MCF 10A (cell line): Measurements from ENCODE around the gene GPS1. TPM values are rescaled to one million over a fixed set of nuclear protein-coding genes. Genes with fewer than 3 reads are reported as not detected.

Experiments used
- BruUV-seq: library from RNA; stranded (reverse); fragments of 400-500 nt; replicated peaks from 2 replicates; lab custom pipeline; 2021; lab: Mats Ljungman, UMichigan
- CTCF ChIA-PET: fragments of 300-600 bp; sonication (Branson Sonifier 250); formaldehyde crosslinking; extraction: SDS; loops from one replicate; lab custom pipeline; 2021; ENCODE audit warnings: antibody characterized with exemption, inconsistent platforms; lab: Yijun Ruan, JAX
- POLR2A ChIA-PET: fragments of 300-600, 350-650 bp; sonication (Branson Sonifier 250); formaldehyde crosslinking; extraction: SDS; loops from one replicate; lab custom pipeline; 2020; ENCODE audit warnings: antibody characterized with exemption, inconsistent platforms; lab: Yijun Ruan, JAX
- DNase-seq: peaks from one replicate; pipeline ENCODE4 v3.0.0-alpha.2; 2018; ENCODE audit not compliant: unreplicated experiment
- H3K27ac Mint-ChIP-seq: one replicate; pipeline ENCODE4 v1.8.0; 2022; ENCODE audit warnings: mild to moderate bottlenecking, low read depth, mixed read lengths; ENCODE audit not compliant: unreplicated experiment
- H3K27me3 Mint-ChIP-seq: one replicate; pipeline ENCODE4 v1.8.0; 2022; ENCODE audit warnings: mixed read lengths; ENCODE audit not compliant: insufficient read depth, unreplicated experiment
- H3K36me3 Mint-ChIP-seq: one replicate; pipeline ENCODE4 v1.8.0; 2022; ENCODE audit warnings: mild to moderate bottlenecking, moderate library complexity, mixed read lengths; ENCODE audit not compliant: insufficient read depth, unreplicated experiment
- H3K4me1 Mint-ChIP-seq: one replicate; pipeline ENCODE4 v1.8.0; 2022; ENCODE audit warnings: mixed read lengths; ENCODE audit not compliant: insufficient read depth, unreplicated experiment
- H3K4me3 Mint-ChIP-seq: one replicate; pipeline ENCODE4 v1.8.0; 2022; ENCODE audit warnings: mild to moderate bottlenecking, moderate library complexity, mixed read lengths; ENCODE audit not compliant: unreplicated experiment
- H3K9me3 Mint-ChIP-seq: one replicate; pipeline ENCODE4 v1.8.0; 2022; ENCODE audit warnings: mixed read lengths; ENCODE audit not compliant: unreplicated experiment
- CTCF ChIP-seq: fragments of 200-600 bp; IDR thresholded peaks from one replicate; pipeline ENCODE4 v1.8.0; 2022; ENCODE audit warnings: antibody characterized with exemption, mild to moderate bottlenecking; ENCODE audit not compliant: unreplicated experiment
- intact Hi-C: fragments of 100-400 bp; cut with micrococcal nuclease; formaldehyde crosslinking; loops from 2 replicates; pipeline ENCODE4 v1.14.1; 2022
- total RNA-seq: library from RNA; stranded (reverse); gene quantifications from 2 replicates; pipeline ENCODE4 v1.2.3, GENCODE V29; 2022

The GPS1 gene
- total RNA-seq, 1 experiment from 2014 or later, result 100 TPM

- H3K4me1 Mint-ChIP-seq, result no peaks in the 10 kb centered on the region
- CTCF ChIA-PET, result interaction anchor here (0.8 kb wide), 1 partner anchor 99 kb away, joined by 3 read pairs; no protein-coding TSS in a partner anchor
- no peaks in the 10 kb centered on the region for H3K27me3 Mint-ChIP-seq
- no peak overlapping the region for H3K4me3 Mint-ChIP-seq
- DNase-seq, result no peak
- H3K9me3 Mint-ChIP-seq, result no peaks in the 10 kb centered on the region
- no peak for TF ChIP-seq CTCF
- peaks cover 53% of the 10 kb centered on the region for H3K36me3 Mint-ChIP-seq
- intact Hi-C loops, result no loop called here
- no TSS peak for BruUV-seq
- POLR2A ChIA-PET, result no interaction called here
- H3K27ac Mint-ChIP-seq, result no peak overlapping the region
Observed at GRCh38 chr17:82058855-82059249, 7.2 kb downstream of the GPS1 start.

GRCh38 chr17:82059272-82060000 is 7.7 kb downstream of the GPS1 start:
- no peak for TF ChIP-seq CTCF
- Mint-ChIP-seq H3K4me3 (no peak overlapping the region), H3K4me1 (no peaks in the 10 kb centered on the region), H3K36me3 (peaks cover 49% of the 10 kb centered on the region), H3K27me3 (no peaks in the 10 kb centered on the region), H3K9me3 (no peaks in the 10 kb centered on the region), H3K27ac (no peak overlapping the region)
- no TSS peak for BruUV-seq
- POLR2A ChIA-PET, result interaction anchor here (0.5 to 1.2 kb wide), 3 partner anchors 17 to 46 kb away, joined by 3 read pairs; no protein-coding TSS in a partner anchor
- intact Hi-C loops, result no loop called here
- no peak for DNase-seq
- CTCF ChIA-PET, result interaction anchor here (1.2 kb wide), 1 partner anchor 9 kb away, joined by 3 read pairs; no protein-coding TSS in a partner anchor

DNA sequence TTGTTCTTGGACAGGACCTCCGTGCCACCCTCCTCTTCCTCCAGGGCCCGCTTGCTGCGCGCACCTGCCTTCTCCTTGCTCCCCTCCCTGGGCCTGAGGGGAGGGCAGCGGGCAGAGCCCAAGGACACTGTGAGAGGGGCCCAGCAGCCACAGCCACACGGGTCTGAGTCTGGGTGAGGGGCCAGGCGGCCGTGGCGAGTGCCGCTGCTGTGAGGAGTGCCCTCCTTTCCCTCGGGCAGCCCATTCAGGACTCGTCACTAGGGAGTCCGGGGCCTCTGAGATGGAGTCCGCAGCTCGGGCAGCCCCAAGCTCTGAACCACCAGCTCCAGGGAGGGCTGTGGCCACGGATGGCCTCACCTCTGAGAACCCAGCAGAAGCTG is 8.3 kb downstream of the GPS1 start:
- Mint-ChIP-seq H3K36me3 (peaks cover 43% of the 10 kb centered on the region), H3K9me3 (no peaks in the 10 kb centered on the region), H3K27ac (no peak overlapping the region), H3K4me1 (no peaks in the 10 kb centered on the region), H3K4me3 (no peak overlapping the region), H3K27me3 (no peaks in the 10 kb centered on the region)
- DNase-seq, result no peak
- intact Hi-C loops, result no loop called here
- ChIA-PET POLR2A (interaction anchor here (0.6 to 1.2 kb wide), 2 partner anchors 16 to 45 kb away, joined by 3 read pairs; no protein-coding TSS in a partner anchor), CTCF (interaction anchor here (1.2 kb wide), 1 partner anchor 9 kb away, joined by 3 read pairs; no protein-coding TSS in a partner anchor)
- no TSS peak for BruUV-seq
- no peak for TF ChIP-seq CTCF

DNA sequence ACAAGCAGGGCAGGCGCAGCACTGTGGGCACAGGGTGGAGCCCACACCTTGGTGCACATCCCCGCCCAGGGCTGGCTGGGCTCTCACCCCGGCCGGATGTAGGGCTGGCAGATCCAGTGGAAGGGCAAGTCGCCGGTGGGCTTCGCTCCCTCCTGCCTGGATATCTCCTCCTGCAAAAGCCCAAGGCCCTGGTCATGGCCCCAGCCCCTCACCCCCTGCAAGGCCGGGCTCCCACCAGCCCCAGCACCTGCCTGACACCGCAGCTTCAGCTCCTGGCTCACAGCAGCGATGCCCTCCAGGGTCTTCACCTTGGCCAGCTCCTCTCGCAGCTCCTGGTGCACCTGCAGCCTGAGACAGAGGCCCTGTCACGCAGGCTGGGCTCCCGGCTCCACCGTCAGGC is 8.9 kb downstream of the GPS1 start:
- Mint-ChIP-seq H3K27ac (no peak overlapping the region), H3K4me3 (no peak overlapping the region), H3K27me3 (no peaks in the 10 kb centered on the region), H3K36me3 (peaks cover 40% of the 10 kb centered on the region), H3K9me3 (no peaks in the 10 kb centered on the region), H3K4me1 (no peaks in the 10 kb centered on the region)
- BruUV-seq, result no TSS peak
- no peak for TF ChIP-seq CTCF
- no peak for DNase-seq
- POLR2A ChIA-PET, result interaction anchor here (1.2 kb wide), 1 partner anchor 15 kb away, joined by 3 read pairs; no protein-coding TSS in a partner anchor
- CTCF ChIA-PET, result interaction anchor here (1.2 kb wide), 1 partner anchor 10 kb away, joined by 3 read pairs; no protein-coding TSS in a partner anchor
- intact Hi-C loops, result no loop called here
